DOHH2 (cell line): ENCODE measurements around the gene PTPRK.

Experiments
- H3F3A ChIP-seq: fragments of 200-600 bp; sonication (generic), shearing (Covaris generic); 2 replicates; pipeline ENCODE4 v1.6.0; 2016; ENCODE audit warnings: antibody characterized with exemption, mild to moderate bottlenecking; ENCODE audit not compliant: control insufficient read depth, insufficient read depth
- H3K27ac ChIP-seq: fragments of 200-600 bp; sonication (generic); 2 replicates; pipeline ENCODE4 v1.5.1; 2014; ENCODE audit warnings: low read depth, mild to moderate bottlenecking, low read length, moderate library complexity
- H3K27me3 ChIP-seq: fragments of 200-600 bp; sonication (generic); 2 replicates; pipeline ENCODE4 v1.6.1; 2014; ENCODE audit warnings: mild to moderate bottlenecking, low read length, mixed read lengths; ENCODE audit not compliant: control insufficient read depth
- H3K36me3 ChIP-seq: fragments of 200-600 bp; sonication (generic); 2 replicates; pipeline ENCODE4 v1.6.1; 2014; ENCODE audit warnings: mild to moderate bottlenecking, low read length, moderate library complexity, mixed read lengths; ENCODE audit not compliant: control insufficient read depth
- H3K4me1 ChIP-seq: fragments of 200-600 bp; sonication (generic); 2 replicates; pipeline ENCODE4 v1.6.1; 2014; ENCODE audit warnings: mild to moderate bottlenecking, low read length, mixed read lengths; ENCODE audit not compliant: control insufficient read depth
- H3K4me2 ChIP-seq: fragments of 200-600 bp; sonication (generic); 2 replicates; pipeline ENCODE4 v1.6.0; 2014; ENCODE audit warnings: mild to moderate bottlenecking, low read length, moderate library complexity
- H3K4me3 ChIP-seq: fragments of 200-600 bp; sonication (generic); 2 replicates; pipeline ENCODE4 v1.5.1; 2014; ENCODE audit warnings: mild to moderate bottlenecking, low read length, mixed read lengths
- H3K79me2 ChIP-seq: fragments of 200-600 bp; sonication (generic); 2 replicates; pipeline ENCODE4 v1.6.1; 2014; ENCODE audit warnings: mild to moderate bottlenecking, low read length, mixed read lengths; ENCODE audit not compliant: control insufficient read depth
- H3K9me2 ChIP-seq: fragments of 200-600 bp; sonication (generic); replicated peaks from 2 replicates; pipeline ENCODE4 v1.6.1; 2014; ENCODE audit warnings: mild to moderate bottlenecking, low read length, mixed read lengths; ENCODE audit not compliant: control insufficient read depth
- H3K9me3 ChIP-seq: fragments of 200-600 bp; sonication (generic); 2 replicates; pipeline ENCODE4 v1.6.1; 2014; ENCODE audit warnings: antibody characterized with exemption, low read length, mixed read lengths; ENCODE audit not compliant: control insufficient read depth, insufficient read depth
- H4K20me1 ChIP-seq: fragments of 200-600 bp; sonication (generic); 2 replicates; pipeline ENCODE4 v1.6.0; 2014; ENCODE audit warnings: low read depth, mild to moderate bottlenecking, antibody characterized with exemption, low read length, moderate library complexity; ENCODE audit not compliant: control insufficient read depth, insufficient read depth
- CTCF ChIP-seq: fragments of 200-600 bp; sonication (generic); IDR thresholded peaks from one replicate; pipeline ENCODE4 v1.5.1; 2014; ENCODE audit warnings: antibody characterized with exemption, mild to moderate bottlenecking, low read depth, low read length; ENCODE audit not compliant: poor library complexity, severe bottlenecking
- EZH2phosphoT487 ChIP-seq: fragments of 200-600 bp; sonication (generic); IDR thresholded peaks from 2 replicates; pipeline ENCODE4 v1.6.1; 2017; ENCODE audit warnings: borderline replicate concordance, mild to moderate bottlenecking, antibody characterized with exemption, low read length, moderate library complexity, mixed read lengths

The PTPRK gene

DNA sequence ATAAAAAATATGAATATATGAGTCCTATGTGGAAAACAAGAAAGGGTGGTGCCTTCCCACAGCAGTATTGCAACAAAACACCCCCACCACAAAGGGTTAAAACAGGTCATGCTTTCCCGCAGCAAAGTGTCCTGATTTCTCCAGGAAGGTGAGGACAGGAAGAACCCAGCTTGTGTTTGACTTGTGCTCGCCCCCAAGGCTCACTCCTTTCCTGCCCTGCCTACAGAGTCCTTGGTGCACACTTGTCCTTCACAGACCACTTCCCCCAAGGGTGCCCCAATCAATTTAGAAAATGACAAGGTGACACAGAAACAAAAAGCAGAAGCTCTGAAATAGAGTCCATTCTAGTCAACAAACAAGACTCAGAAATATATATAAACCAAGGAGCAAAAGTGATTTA lies 237.4 kb downstream of the PTPRK start:
- no peak overlapping the region for H3K4me2 ChIP-seq
- H3K4me3 ChIP-seq = no peak overlapping the region
- TF ChIP-seq CTCF = no peak
- no peak for TF ChIP-seq EZH2phosphoT487

GRCh38 chr6:128280960-128281359 lies 239.4 kb downstream of the PTPRK start:
- Histone ChIP-seq H3K9me3 (no peaks in the 10 kb centered on the region), H3K79me2 (no peaks in the 10 kb centered on the region), H3K36me3 (no peaks in the 10 kb centered on the region), H4K20me1 (no peaks in the 10 kb centered on the region), H3F3A (no peaks in the 10 kb centered on the region), H3K4me3 (no peak overlapping the region), H3K4me1 (no peaks in the 10 kb centered on the region), H3K9me2 (no peaks in the 10 kb centered on the region), H3K4me2 (no peak overlapping the region), H3K27me3 (no peaks in the 10 kb centered on the region), H3K27ac (no peak overlapping the region)
- no peak for TF ChIP-seq EZH2phosphoT487
- no peak for TF ChIP-seq CTCF

More for the DNA sequence above, 237.4 kb downstream of the PTPRK start:
- no peaks in the 10 kb centered on the region for H4K20me1 ChIP-seq
- H3K9me2 ChIP-seq = no peaks in the 10 kb centered on the region
- H3K36me3 ChIP-seq = no peaks in the 10 kb centered on the region
- H3K4me1 ChIP-seq = no peaks in the 10 kb centered on the region
- H3K27ac ChIP-seq = no peak overlapping the region
- H3K9me3 ChIP-seq = no peaks in the 10 kb centered on the region
- no peaks in the 10 kb centered on the region for H3K79me2 ChIP-seq
- H3K27me3 ChIP-seq = no peaks in the 10 kb centered on the region
- no peaks in the 10 kb centered on the region for H3F3A ChIP-seq

GRCh38 chr6:128280066-128280465 lies 240.3 kb downstream of the PTPRK start:
- no peaks in the 10 kb centered on the region for H3K36me3 ChIP-seq
- no peaks in the 10 kb centered on the region for H4K20me1 ChIP-seq
- H3K4me2 ChIP-seq = no peak overlapping the region
- no peaks in the 10 kb centered on the region for H3K79me2 ChIP-seq
- no peaks in the 10 kb centered on the region for H3K4me1 ChIP-seq
- H3K9me2 ChIP-seq = no peaks in the 10 kb centered on the region
- H3F3A ChIP-seq = no peaks in the 10 kb centered on the region
- TF ChIP-seq EZH2phosphoT487 (no peak), CTCF (no peak)
- H3K9me3 ChIP-seq = no peaks in the 10 kb centered on the region
- no peak overlapping the region for H3K4me3 ChIP-seq
- no peaks in the 10 kb centered on the region for H3K27me3 ChIP-seq
- H3K27ac ChIP-seq = no peak overlapping the region

GRCh38 chr6:128278836-128279235 lies 241.6 kb downstream of the PTPRK start:
- TF ChIP-seq CTCF (no peak), EZH2phosphoT487 (no peak)

More at GRCh38 chr6:128278836-128279235, 241.6 kb downstream of the PTPRK start:
- Histone ChIP-seq H3K4me2 (no peak overlapping the region), H3K36me3 (no peaks in the 10 kb centered on the region), H3K9me2 (no peaks in the 10 kb centered on the region), H3K4me3 (no peak overlapping the region), H3F3A (no peaks in the 10 kb centered on the region), H3K27me3 (no peaks in the 10 kb centered on the region), H3K4me1 (no peaks in the 10 kb centered on the region), H4K20me1 (no peaks in the 10 kb centered on the region), H3K79me2 (no peaks in the 10 kb centered on the region), H3K27ac (no peak overlapping the region), H3K9me3 (no peaks in the 10 kb centered on the region)
